Panc1 (cell line): Measurements from ENCODE around the gene TSHZ3. TPM values are rescaled to one million over a fixed set of nuclear protein-coding genes. Genes with fewer than 3 reads are reported as not detected.

ENCODE experiments used
- ATAC-seq: fragments of 200-7000 bp; cut with Tn5 transposase; 2 replicates; pipeline ENCODE4 v1.9.1; 2020; ENCODE audit warnings: mild to moderate bottlenecking, moderate library complexity
- BruUV-seq: library from RNA; stranded (reverse); fragments of 400-500 nt; replicated peaks from 2 replicates; lab custom pipeline; 2021; lab: Mats Ljungman, UMichigan
- CTCF ChIA-PET: fragments of 300-600 bp; sonication (Branson Sonifier 250); formaldehyde crosslinking; loops from one replicate; lab custom pipeline; 2022; ENCODE audit warnings: antibody characterized with exemption; lab: Charles Lee
- POLR2A ChIA-PET: fragments of 300-600 bp; sonication (Branson Sonifier 250); formaldehyde crosslinking; loops from one replicate; lab custom pipeline; 2022; ENCODE audit warnings: antibody characterized with exemption; lab: Charles Lee
- DNase-seq: peaks from one replicate; pipeline ENCODE4 v3.0.0-alpha.2; 2010; ENCODE audit warnings: low read depth, low spot score
- H3K27ac ChIP-seq: 2 replicates; pipeline ENCODE4 v1.5.1; 2011; ENCODE audit warnings: mild to moderate bottlenecking, low read length, inconsistent platforms
- H3K27me3 ChIP-seq: fragments of 200-500 bp; sonication (Bioruptor generic); 2 replicates; pipeline ENCODE4 v1.6.0; 2014; ENCODE audit warnings: low read length, inconsistent platforms; ENCODE audit not compliant: control insufficient read depth, insufficient read depth
- H3K36me3 ChIP-seq: fragments of 200-500 bp; sonication (Bioruptor generic); 2 replicates; pipeline ENCODE4 v1.5.1; 2014; ENCODE audit warnings: inconsistent platforms, mild to moderate bottlenecking, low read length, moderate library complexity; ENCODE audit not compliant: control insufficient read depth, insufficient read depth
- H3K4me1 ChIP-seq: 2 replicates; pipeline ENCODE4 v1.5.1; 2011; ENCODE audit warnings: inconsistent platforms, mild to moderate bottlenecking, low read length, moderate library complexity; ENCODE audit not compliant: control insufficient read depth, insufficient read depth
- H3K4me3 ChIP-seq, 2 experiments: 2 replicates each; pipeline ENCODE4 v1.5.1; 2011 to 2012; ENCODE audit warnings: low read depth in 2 of 2, low read length in 2 of 2, mild to moderate bottlenecking in 2 of 2, inconsistent platforms in 1 of 2, moderate library complexity in 1 of 2
- H3K9me3 ChIP-seq: fragments of 200-500 bp; sonication (Bioruptor generic); 2 replicates; pipeline ENCODE4 v1.5.1; 2014; ENCODE audit warnings: low read depth, mild to moderate bottlenecking, inconsistent platforms, low read length, moderate library complexity; ENCODE audit not compliant: control insufficient read depth, insufficient read depth
- CTCF ChIP-seq: fragments of 450-650 bp; IDR thresholded peaks from 2 replicates; pipeline ENCODE4 v1.5.1; 2017; ENCODE audit warnings: mild to moderate bottlenecking
- POLR2AphosphoS5 ChIP-seq: IDR thresholded peaks from 2 replicates; pipeline ENCODE4 v1.6.1; 2012; ENCODE audit warnings: mild to moderate bottlenecking, low read depth, low read length, moderate library complexity
- REST ChIP-seq, 2 experiments: IDR thresholded peaks; 2 replicates each; pipeline ENCODE4 v1.6.1; 2011 to 2012; ENCODE audit warnings: low read depth in 2 of 2, control low read depth in 1 of 2, low read length in 1 of 2, mild to moderate bottlenecking in 1 of 2, moderate library complexity in 1 of 2; ENCODE audit not compliant: insufficient read depth in 1 of 2
- SIN3A ChIP-seq: IDR thresholded peaks from 2 replicates; pipeline ENCODE4 v1.6.1; 2012; ENCODE audit warnings: low read depth, mild to moderate bottlenecking, low read length, moderate library complexity, borderline replicate concordance; ENCODE audit not compliant: insufficient read depth
- TCF7L2 ChIP-seq: IDR thresholded peaks from 2 replicates; pipeline ENCODE4 v1.6.1; 2011; ENCODE audit warnings: mild to moderate bottlenecking, low read depth, low read length, inconsistent platforms
- in situ Hi-C: cut with HindIII; loops from 2 replicates; pipeline ENCODE4 v1.10.0; 2016; ENCODE audit warnings: low sequenced_read_pairs, low pct_unique_long_range_greater_than_20kb
- intact Hi-C: fragments of 100-400 bp; cut with micrococcal nuclease; formaldehyde crosslinking; loops from one replicate; pipeline ENCODE4 v1.10.0; 2022; ENCODE audit not compliant: unreplicated experiment
- total RNA-seq: library from RNA; stranded (reverse); gene quantifications from one replicate; pipeline ENCODE4 v1.2.1, GENCODE V29; 2021; ENCODE audit not compliant: unreplicated experiment

TSHZ3 gene
- total RNA-seq, 1 experiment from 2014 or later = 7.8 TPM

GRCh38 chr19:31326329-31327028, 22.8 kb downstream of the TSHZ3 start:
- CTCF ChIA-PET = no interaction called here
- Histone ChIP-seq H3K36me3 (no peaks in the 10 kb centered on the region), H3K4me3 (no peak overlapping the region), H3K4me1 (no peaks in the 10 kb centered on the region), H3K27me3 (no peaks in the 10 kb centered on the region), H3K9me3 (no peaks in the 10 kb centered on the region), H3K27ac (no peak overlapping the region)
- BruUV-seq = no TSS peak
- no peak for TF ChIP-seq CTCF
- TF ChIP-seq REST (IDR thresholded peaks at IDR 0.05; ENCODE audit: insufficient read depth in 1 of 2, low read depth in 2 of 2, low read length in 1 of 2) = no peak
- TF ChIP-seq TCF7L2 = no peak
- no peak for TF ChIP-seq SIN3A
- TF ChIP-seq POLR2AphosphoS5 = no peak
- intact Hi-C loops (no loop called here), in situ Hi-C loops (no loop called here)
- ATAC-seq (no peak), DNase-seq (no peak)
- POLR2A ChIA-PET = no interaction called here

GRCh38 chr19:31325342-31325741, 23.9 kb downstream of the TSHZ3 start:
- intact Hi-C loops = no loop called here
- no peak overlapping the region for H3K27ac ChIP-seq
- ATAC-seq (no peak), DNase-seq (no peak)
- no peaks in the 10 kb centered on the region for H3K9me3 ChIP-seq
- no peaks in the 10 kb centered on the region for H3K27me3 ChIP-seq
- no peak for TF ChIP-seq SIN3A
- CTCF ChIA-PET = no interaction called here
- no TSS peak for BruUV-seq
- in situ Hi-C loops = no loop called here
- no peaks in the 10 kb centered on the region for H3K36me3 ChIP-seq
- no peaks in the 10 kb centered on the region for H3K4me1 ChIP-seq
- POLR2A ChIA-PET = no interaction called here
- H3K4me3 ChIP-seq = no peak overlapping the region

- CTCF ChIA-PET = no interaction called here
- in situ Hi-C loops = no loop called here
- no TSS peak for BruUV-seq
These were observed 29.8 kb downstream of the TSHZ3 start for GRCh38 chr19:31319465-31319864.

More at GRCh38 chr19:31319465-31319864, 29.8 kb downstream of the TSHZ3 start:
- Histone ChIP-seq H3K27ac (no peak overlapping the region), H3K36me3 (no peaks in the 10 kb centered on the region), H3K27me3 (no peaks in the 10 kb centered on the region), H3K4me3 (no peak overlapping the region), H3K9me3 (no peaks in the 10 kb centered on the region), H3K4me1 (no peaks in the 10 kb centered on the region; the same call in 1 of the 2 replicates)
- POLR2A ChIA-PET = no interaction called here
- intact Hi-C loops = no loop called here
- ATAC-seq (no peak), DNase-seq (no peak)
- TF ChIP-seq REST (IDR thresholded peaks at IDR 0.05; ENCODE audit: insufficient read depth in 1 of 2, low read depth in 2 of 2, low read length in 1 of 2) = no peak
